Chondrocyte (in vitro differentiated cells): ENCODE results near the gene ARNT2. TPM values are rescaled to one million over a fixed set of nuclear protein-coding genes. Genes with fewer than 3 reads are reported as not detected.

Source experiments
- DNase-seq: peaks from one replicate; pipeline ENCODE4 v3.0.0; 2021; ENCODE audit warnings: mixed read lengths, low spot score
- H3K27ac Mint-ChIP-seq: one replicate; pipeline ENCODE4 v1.8.0; 2021; ENCODE audit warnings: mild to moderate bottlenecking, moderate library complexity, mixed read lengths; ENCODE audit not compliant: unreplicated experiment
- H3K27me3 Mint-ChIP-seq: 2 replicates; pipeline ENCODE4 v1.8.0; 2021; ENCODE audit warnings: low read depth, mixed read lengths
- H3K36me3 Mint-ChIP-seq: 2 replicates; pipeline ENCODE4 v1.8.0; 2021; ENCODE audit warnings: low read depth, mixed read lengths
- H3K4me1 Mint-ChIP-seq: 2 replicates; pipeline ENCODE4 v1.8.0; 2021; ENCODE audit warnings: low read depth, mild to moderate bottlenecking, mixed read lengths
- H3K4me3 Mint-ChIP-seq: one replicate; pipeline ENCODE4 v1.8.0; 2021; ENCODE audit warnings: mild to moderate bottlenecking, moderate library complexity, mixed read lengths; ENCODE audit not compliant: unreplicated experiment
- H3K9me3 Mint-ChIP-seq: 2 replicates; pipeline ENCODE4 v1.8.0; 2021; ENCODE audit warnings: low read depth, mixed read lengths
- CTCF ChIP-seq: fragments of 200-600 bp; sonication (generic); IDR thresholded peaks from 2 replicates; pipeline ENCODE4 v1.5.0; 2021; ENCODE audit warnings: antibody characterized with exemption, mild to moderate bottlenecking, moderate library complexity
- total RNA-seq: library from RNA; stranded (reverse); gene quantifications from 3 replicates; pipeline ENCODE4 v1.2.1, GENCODE V29; 2021

ARNT2 gene
- total RNA-seq, 1 donor from 2014 or later: 20.2 TPM

- Mint-ChIP-seq H3K4me1 (peaks cover 28% of the 10 kb centered on the region), H3K27ac (no peak overlapping the region), H3K36me3 (peaks cover 5% of the 10 kb centered on the region), H3K9me3 (peaks cover 2% of the 10 kb centered on the region), H3K4me3 (no peak overlapping the region), H3K27me3 (no peaks in the 10 kb centered on the region)
- TF ChIP-seq CTCF: no peak
- DNase-seq: no peak
Measured at GRCh38 chr15:80416702-80417101, 12.5 kb downstream of the ARNT2 start.

DNA sequence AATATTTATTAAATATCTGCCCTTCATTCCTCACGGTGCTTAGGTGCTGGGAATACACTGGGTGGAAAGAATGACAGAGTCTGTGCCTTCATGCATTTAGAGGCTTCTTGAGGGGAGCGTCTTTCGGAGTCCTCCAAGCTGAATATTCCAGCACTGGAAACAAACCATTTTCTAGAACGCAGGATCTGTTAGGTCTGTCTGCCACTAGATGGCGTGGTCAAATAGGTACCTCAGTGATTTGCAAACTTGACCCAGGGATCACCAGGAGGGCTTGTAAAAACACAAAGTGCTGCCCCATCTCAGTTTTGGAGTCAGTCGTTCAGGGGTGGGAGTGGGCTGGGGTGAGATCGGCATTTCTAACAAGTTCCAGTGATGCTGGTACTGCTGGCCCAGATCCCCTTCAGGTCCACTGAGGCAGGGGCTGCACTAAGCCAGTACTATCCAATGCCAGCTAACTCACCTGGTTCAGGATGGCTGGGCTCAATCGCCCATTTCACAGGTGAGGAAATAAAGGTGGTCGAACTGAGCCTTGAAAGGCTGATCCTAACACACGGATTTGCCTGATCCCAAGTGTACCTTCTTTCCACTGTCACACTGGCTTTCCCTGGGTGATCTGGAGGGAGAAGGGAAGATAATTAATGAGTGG is 14.8 kb downstream of the ARNT2 start:
- H3K4me1 Mint-ChIP-seq: peaks cover 45% of the 10 kb centered on the region
- peak; percentile 83 for TF ChIP-seq CTCF
- peaks cover 6% of the 10 kb centered on the region for H3K9me3 Mint-ChIP-seq
- H3K36me3 Mint-ChIP-seq: peaks cover 5% of the 10 kb centered on the region
- peak overlapping the region; percentile 16 for H3K4me3 Mint-ChIP-seq
- H3K27me3 Mint-ChIP-seq: no peaks in the 10 kb centered on the region
- peak overlapping the region; percentile 87 for H3K27ac Mint-ChIP-seq
- DNase-seq: no peak

DNA sequence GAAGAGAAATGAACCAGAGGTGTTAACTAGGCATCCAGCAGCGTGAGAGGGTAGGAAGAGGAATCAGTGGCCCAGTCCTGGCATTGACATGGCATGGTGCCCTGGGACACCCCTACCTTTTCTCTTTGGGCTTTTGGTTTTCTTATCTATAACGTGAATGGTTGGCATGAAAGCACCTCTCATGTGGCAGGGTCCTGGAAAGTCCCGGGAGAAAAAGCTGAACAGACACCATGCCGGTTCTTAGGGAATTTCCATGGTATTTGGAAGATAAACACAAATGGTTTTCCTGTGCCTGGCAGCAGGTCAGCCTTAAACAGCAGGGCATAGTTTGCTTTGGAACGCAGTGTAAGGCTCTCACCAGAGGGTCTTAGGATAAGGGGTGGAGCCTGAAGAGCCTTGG is 15.4 kb downstream of the ARNT2 start:
- H3K27ac Mint-ChIP-seq: peak overlapping the region; percentile 87
- H3K4me3 Mint-ChIP-seq: peak overlapping the region; percentile 16
- TF ChIP-seq CTCF: no peak
- H3K36me3 Mint-ChIP-seq: peaks cover 5% of the 10 kb centered on the region
- H3K9me3 Mint-ChIP-seq: peaks cover 6% of the 10 kb centered on the region
- H3K27me3 Mint-ChIP-seq: no peaks in the 10 kb centered on the region
- DNase-seq: no peak
- peaks cover 51% of the 10 kb centered on the region for H3K4me1 Mint-ChIP-seq

DNA sequence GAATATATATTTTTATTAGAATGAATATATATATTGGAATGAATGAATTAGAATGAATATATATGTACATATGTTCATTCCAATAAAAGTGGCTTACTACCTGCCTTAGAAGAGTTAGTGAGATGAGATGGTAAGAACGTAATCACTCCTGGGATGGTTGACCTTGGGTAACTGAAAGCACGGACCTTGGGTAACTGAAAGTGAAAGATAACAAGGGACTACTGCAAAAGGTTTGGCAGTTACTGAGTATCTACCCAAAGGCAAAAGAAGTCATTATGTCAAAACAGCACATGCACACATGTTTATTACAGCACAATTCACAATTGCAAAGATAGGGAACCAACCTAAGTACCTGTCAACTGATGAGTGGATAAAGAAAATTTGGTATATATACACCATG is 16.5 kb downstream of the ARNT2 start:
- no peak overlapping the region for H3K27ac Mint-ChIP-seq
- peaks cover 5% of the 10 kb centered on the region for H3K36me3 Mint-ChIP-seq

DNA sequence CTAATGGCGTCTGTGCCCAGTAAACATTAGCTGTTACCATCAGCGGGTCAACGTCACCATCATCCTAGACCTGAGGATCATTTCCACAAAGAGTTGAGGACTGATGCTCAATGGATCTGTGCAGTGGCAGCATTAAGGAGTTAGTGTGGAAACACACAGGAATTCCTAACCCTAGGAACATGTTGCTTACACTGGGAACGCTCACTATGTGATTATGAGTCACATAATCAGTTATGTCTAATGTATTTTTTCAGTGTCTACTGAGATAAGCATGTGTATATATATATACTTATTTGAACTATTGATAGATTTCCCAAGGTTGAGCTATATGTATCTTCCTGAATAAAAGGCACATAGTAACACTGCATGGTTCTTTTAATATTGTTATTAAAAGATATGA is 19.0 kb downstream of the ARNT2 start:
- H3K27ac Mint-ChIP-seq: peak overlapping the region; percentile 90
- H3K4me1 Mint-ChIP-seq: peaks cover 49% of the 10 kb centered on the region
- H3K27me3 Mint-ChIP-seq: no peaks in the 10 kb centered on the region
- no peak overlapping the region for H3K4me3 Mint-ChIP-seq
- peaks cover 6% of the 10 kb centered on the region for H3K9me3 Mint-ChIP-seq
- TF ChIP-seq CTCF: no peak
- peaks cover 5% of the 10 kb centered on the region for H3K36me3 Mint-ChIP-seq
- no peak for DNase-seq

More for the DNA sequence above, 16.5 kb downstream of the ARNT2 start:
- Mint-ChIP-seq H3K27me3 (no peaks in the 10 kb centered on the region), H3K4me1 (peaks cover 51% of the 10 kb centered on the region), H3K4me3 (no peak overlapping the region), H3K9me3 (peaks cover 6% of the 10 kb centered on the region)
- no peak for DNase-seq
- no peak for TF ChIP-seq CTCF
